IMR-90 (cell line): ENCODE measurements around the gene LBP. TPM values are rescaled to one million over a fixed set of nuclear protein-coding genes. Genes with fewer than 3 reads are reported as not detected.

Experiments used
- ATAC-seq: fragments of 200-7000 bp; cut with Tn5 transposase; 2 replicates; pipeline ENCODE4 v1.9.1; 2020; ENCODE audit warnings: low read depth, mild to moderate bottlenecking, moderate library complexity
- BruUV-seq: library from RNA; stranded (reverse); fragments of 400-500 nt; replicated peaks from 2 replicates; lab custom pipeline; 2021; lab: Mats Ljungman, UMichigan
- CTCF ChIA-PET: fragments of 300-600 bp; formaldehyde crosslinking; extraction: SDS; loops from one replicate; lab custom pipeline; 2021; ENCODE audit warnings: antibody characterized with exemption; lab: Yijun Ruan, JAX
- POLR2A ChIA-PET: fragments of 300-600 bp; sonication (Branson Sonifier 250); formaldehyde crosslinking; loops from one replicate; lab custom pipeline; 2022; ENCODE audit warnings: antibody characterized with exemption; ENCODE audit not compliant: unreplicated experiment; lab: Charles Lee
- DNase-seq: peaks from one replicate; pipeline ENCODE4 v3.0.0; 2013
- H2AFZ ChIP-seq: replicated peaks from 2 replicates; pipeline ENCODE3; 2013; ENCODE audit warnings: low read length, mild to moderate bottlenecking; ENCODE audit not compliant: poor library complexity
- H2AK5ac ChIP-seq: 2 replicates; pipeline ENCODE4 v1.6.1; 2013; ENCODE audit warnings: low read depth, low read length, inconsistent platforms
- H2AK9ac ChIP-seq: replicated peaks from 2 replicates; pipeline ENCODE3; 2013; ENCODE audit warnings: mild to moderate bottlenecking, low read depth, low read length, moderate library complexity; ENCODE audit not compliant: poor library complexity
- H2BK120ac ChIP-seq: 2 replicates; pipeline ENCODE4 v1.6.1; 2013; ENCODE audit warnings: low read depth, low read length, inconsistent platforms
- H2BK15ac ChIP-seq: 3 replicates; pipeline ENCODE4 v1.6.1; 2013; ENCODE audit warnings: low read depth, low read length, inconsistent platforms
- H2BK20ac ChIP-seq: 2 replicates; pipeline ENCODE4 v1.6.1; 2013; ENCODE audit warnings: low read depth, mild to moderate bottlenecking, inconsistent platforms, low read length, moderate library complexity
- H2BK5ac ChIP-seq: 2 replicates; pipeline ENCODE4 v1.6.1; 2013; ENCODE audit warnings: mild to moderate bottlenecking, low read depth, low read length, inconsistent platforms; ENCODE audit not compliant: poor library complexity, severe bottlenecking
- H3K14ac ChIP-seq: replicated peaks from 2 replicates; pipeline ENCODE4 v1.6.1; 2013; ENCODE audit warnings: low read depth, low read length, inconsistent platforms
- H3K18ac ChIP-seq: 2 replicates; pipeline ENCODE4 v1.6.1; 2013; ENCODE audit warnings: low read depth, low read length, control low read depth
- H3K23ac ChIP-seq: 2 replicates; pipeline ENCODE4 v1.6.1; 2013; ENCODE audit warnings: low read depth, low read length, inconsistent platforms
- H3K27ac ChIP-seq: 2 replicates; pipeline ENCODE4 v1.5.1; 2013; ENCODE audit warnings: mild to moderate bottlenecking, control low read depth, low read length; ENCODE audit not compliant: insufficient read depth
- H3K27me3 ChIP-seq: 2 replicates; pipeline ENCODE4 v1.6.1; 2013; ENCODE audit warnings: low read length; ENCODE audit not compliant: control insufficient read depth, insufficient read depth
- H3K36me3 ChIP-seq: 2 replicates; pipeline ENCODE4 v1.6.1; 2013; ENCODE audit warnings: low read length, mixed read lengths; ENCODE audit not compliant: control insufficient read depth, insufficient read depth
- H3K4ac ChIP-seq: 2 replicates; pipeline ENCODE4 v1.6.1; 2013; ENCODE audit warnings: low read depth, low read length, inconsistent platforms
- H3K4me1 ChIP-seq: 2 replicates; pipeline ENCODE4 v1.6.1; 2013; ENCODE audit warnings: low read length, mixed read lengths; ENCODE audit not compliant: control insufficient read depth, insufficient read depth
- H3K4me2 ChIP-seq: 2 replicates; pipeline ENCODE4 v1.6.1; 2013; ENCODE audit warnings: low read depth, mild to moderate bottlenecking, control low read depth, low read length, moderate library complexity
- H3K4me3 ChIP-seq: 2 replicates; pipeline ENCODE4 v1.5.1; 2013; ENCODE audit warnings: low read depth, mild to moderate bottlenecking, control low read depth, low read length, moderate library complexity; ENCODE audit not compliant: insufficient read depth
- H3K56ac ChIP-seq: 2 replicates; pipeline ENCODE4 v1.6.1; 2013; ENCODE audit warnings: low read length, inconsistent platforms; ENCODE audit not compliant: insufficient read depth; ENCODE audit errors: extremely low read depth
- H3K79me1 ChIP-seq, 2 experiments: 2 replicates each; pipeline ENCODE4 v1.6.1; 2013; ENCODE audit warnings: low read length in 2 of 2, inconsistent platforms in 1 of 2, low read depth in 1 of 2
- H3K9ac ChIP-seq: 2 replicates; pipeline ENCODE4 v1.6.1; 2013; ENCODE audit warnings: low read depth, low read length, control low read depth
- H3K9me1 ChIP-seq: 2 replicates; pipeline ENCODE4 v1.6.1; 2013; ENCODE audit warnings: low read length, inconsistent platforms; ENCODE audit not compliant: insufficient read depth
- H3K9me3 ChIP-seq: 2 replicates; pipeline ENCODE4 v1.6.1; 2013; ENCODE audit warnings: low read length; ENCODE audit not compliant: control insufficient read depth, insufficient read depth
- H4K20me1 ChIP-seq: 2 replicates; pipeline ENCODE4 v1.6.1; 2013; ENCODE audit warnings: low read length, inconsistent platforms; ENCODE audit not compliant: insufficient read depth
- H4K5ac ChIP-seq: 2 replicates; pipeline ENCODE4 v1.6.1; 2013; ENCODE audit warnings: mild to moderate bottlenecking, low read depth, low read length, control low read depth
- H4K8ac ChIP-seq, 2 experiments: 2 replicates each; pipeline ENCODE4 v1.6.1; 2013; ENCODE audit warnings: low read depth in 2 of 2, low read length in 2 of 2, control low read depth in 1 of 2, inconsistent platforms in 1 of 2
- H4K91ac ChIP-seq: 2 replicates; pipeline ENCODE4 v1.6.1; 2013; ENCODE audit warnings: low read depth, low read length, inconsistent platforms; ENCODE audit not compliant: insufficient read depth
- CEBPB ChIP-seq: IDR thresholded peaks from 2 replicates; pipeline ENCODE4 v1.6.1; 2012; ENCODE audit warnings: low read depth, low read length, improper control_type of control experiment
- FOS ChIP-seq: fragments of 150-350 bp; IDR thresholded peaks from 2 replicates; pipeline ENCODE4 v1.6.1; 2016; ENCODE audit warnings: low read depth, low read length
- USF2 ChIP-seq: fragments of 150-350 bp; IDR thresholded peaks from 2 replicates; pipeline ENCODE4 v1.6.1; 2017; ENCODE audit warnings: mild to moderate bottlenecking, antibody characterized with exemption, low read length, low read depth
- WGBS, 2 experiments: methylation state at CpG; one replicate each; pipeline versions ENCODE4 v1.1.5 to v1.1.7; 2013; ENCODE audit warnings: missing lambda C conversion rate in 2 of 2; ENCODE audit not compliant: insufficient read length in 1 of 2; ENCODE audit errors: extremely low coverage in 2 of 2; 5-methylcytosine and 5-hydroxymethylcytosine counted together
- dilution Hi-C: fragments of 300-500 bp; cut with HindIII; formaldehyde crosslinking; loops from one replicate; pipeline ENCODE4 v1.14.3; 2018; ENCODE audit warnings: low sequenced_read_pairs; ENCODE audit not compliant: unreplicated experiment
- in situ Hi-C: fragments of 300-500 bp; cut with MboI; formaldehyde crosslinking; loops from 3 replicates; pipeline ENCODE4 v1.14.3; 2019; ENCODE audit warnings: low sequenced_read_pairs, inconsistent platforms, mixed read lengths
- intact Hi-C: fragments of 100-400 bp; cut with micrococcal nuclease; formaldehyde crosslinking; loops from 2 replicates; pipeline ENCODE4 v1.10.0; 2022
- polyA plus RNA-seq, 3 experiments: library from polyadenylated mRNA; depleted of rRNA; stranded (reverse); fragments of >200 nt; gene quantifications; 2 replicates each; pipeline ENCODE4 v1.2.3, GENCODE V29; 2012; ENCODE audit warnings: low replicate concordance in 1 of 3
- total RNA-seq: library from RNA; depleted of rRNA; stranded (reverse); fragments of >200 nt; gene quantifications from 2 replicates; pipeline ENCODE4 v1.2.3, GENCODE V29; 2012

Gene LBP
- total and polyA plus RNA-seq, 2 of the 4 experiments (the other 2 are of a cell fraction): not detected

- no peak for TF ChIP-seq USF2
- TF ChIP-seq CEBPB: no peak
Observed at GRCh38 chr20:38297916-38298674, 48.2 kb upstream of the LBP start (continued).

- ChIA-PET CTCF (interaction anchor here (1.0 kb wide), 1 partner anchor 78 kb away, joined by 5 read pairs; no protein-coding TSS in a partner anchor), POLR2A (no interaction called here)
- H3K14ac ChIP-seq: 0 out of 2 replicates have a peak overlapping the region, but pooled peaks have one; percentile 67
- no peaks in the 10 kb centered on the region for H3K9me3 ChIP-seq
- H2AK9ac ChIP-seq: peak overlapping the region; percentile 29
- H3K4me2 ChIP-seq: no peak overlapping the region
- H2BK20ac ChIP-seq: peak overlapping the region; percentile 39; the same call in 1 of the 2 replicates
- BruUV-seq: no TSS peak
- dilution Hi-C loops (no loop called here), intact Hi-C loops (no loop called here), in situ Hi-C loops (no loop called here)
- peak overlapping the region; percentile 77 for H3K4ac ChIP-seq
- H3K9me1 ChIP-seq: 0 out of 2 replicates have a peak, but pooled peaks cover 2% of the 10 kb centered on the region
- H4K91ac ChIP-seq: peak overlapping the region; percentile 58
- H4K20me1 ChIP-seq: no peaks in the 10 kb centered on the region
- H3K4me3 ChIP-seq: no peak overlapping the region
- WGBS, 2 experiments: 34% methylated on average over 9 of the region's 13 CpGs; no CpG with 5 or more reads in 1 of the 2 experiments
- no peak overlapping the region for H2BK15ac ChIP-seq
- H3K56ac ChIP-seq: no peak overlapping the region
- H3K79me1 ChIP-seq: no peaks in the 10 kb centered on the region
- H3K4me1 ChIP-seq: peaks cover 5% of the 10 kb centered on the region
- peak overlapping the region; percentile 30; the same call in 1 of the 2 replicates for H3K18ac ChIP-seq
- H2BK5ac ChIP-seq: peak overlapping the region; percentile 34
- peaks cover 20% of the 10 kb centered on the region for H3K27me3 ChIP-seq
- TF ChIP-seq CEBPB (peak; percentile 40; the same call in 1 of the 2 replicates), FOS (no peak)
- 0 out of 2 replicates have a peak overlapping the region, but pooled peaks have one; percentile 21 for H3K23ac ChIP-seq
- H3K9ac ChIP-seq: peak overlapping the region; percentile 57
- peak overlapping the region; percentile 92 for H4K5ac ChIP-seq
- DNase-seq: peak; percentile 48
- no peaks in the 10 kb centered on the region for H3K36me3 ChIP-seq
- peak overlapping the region; percentile 65 for H3K27ac ChIP-seq
- H2AK5ac ChIP-seq: no peak overlapping the region
- ATAC-seq: peak; percentile 73
- H2BK120ac ChIP-seq: peak overlapping the region; percentile 74
- H4K8ac ChIP-seq: peak overlapping the region; percentile 81 to 91
- H2AFZ ChIP-seq: peak overlapping the region; percentile 90
Observed at GRCh38 chr20:38298768-38299288, 47.5 kb upstream of the LBP start.
